Ammon's horn (tissue), 1 donor: Measurements from ENCODE around the gene TGOLN2.
"Not testable (repeated sequence)": the region's sequence is repeated elsewhere in the genome, so short reads cannot be mapped to it uniquely, and the experiment has no call there.

Source experiments
- DNase-seq: peaks from one replicate; pipeline ENCODE4 v3.0.0-alpha.2; 2016; ENCODE audit warnings: low spot score

TGOLN2 gene

GRCh38 chr2:85327822-85328617 is at the start of gene TGOLN2:
TGOLN2 (minus strand) TSS chr2:85327989; CDS start chr2:85327962, 27 bp downstream.
- DNase-seq = peak; percentile 94

GRCh38 chr2:85377083-85377482 is 49.3 kb upstream of the TGOLN2 start:
- DNase-seq = no peak

GRCh38 chr2:85376291-85377065 is 48.7 kb upstream of the TGOLN2 start:
- no peak for DNase-seq

GRCh38 chr2:85371045-85371444 is 43.3 kb upstream of the TGOLN2 start:
- no peak for DNase-seq

GRCh38 chr2:85369500-85369899 is 41.7 kb upstream of the TGOLN2 start:
- no peak for DNase-seq

- no peak for DNase-seq
These were observed 41.1 kb upstream of the TGOLN2 start for GRCh38 chr2:85368921-85369320.

GRCh38 chr2:85367180-85367579 is 39.4 kb upstream of the TGOLN2 start:
- no peak for DNase-seq

- DNase-seq = not testable (repeated sequence)
These were observed 35.0 kb upstream of the TGOLN2 start for GRCh38 chr2:85362653-85363387.

GRCh38 chr2:85357736-85358135 is 29.9 kb upstream of the TGOLN2 start:
- DNase-seq = no peak

- no peak for DNase-seq
These were observed 28.4 kb upstream of the TGOLN2 start for GRCh38 chr2:85356186-85356585.

GRCh38 chr2:85355521-85355920 is 27.7 kb upstream of the TGOLN2 start:
- no peak for DNase-seq

- DNase-seq = no peak
These were observed 27.3 kb upstream of the TGOLN2 start for GRCh38 chr2:85355073-85355410.

GRCh38 chr2:85354286-85355072 is 26.7 kb upstream of the TGOLN2 start, which contains the start of the genes ELMOD3 and RETSAT:
ELMOD3 (plus strand) TSS chr2:85354769; CDS start chr2:85357199, 2,430 bp downstream.
RETSAT (minus strand) TSS chr2:85354528; CDS start chr2:85354507, 21 bp downstream.
- peak; percentile 98 for DNase-seq

- no peak for DNase-seq
These were observed 26.1 kb upstream of the TGOLN2 start for GRCh38 chr2:85353876-85354285.

GRCh38 chr2:85347599-85347998 is 19.8 kb upstream of the TGOLN2 start:
- no peak for DNase-seq

GRCh38 chr2:85344356-85344954 is 16.7 kb upstream of the TGOLN2 start:
- no peak for DNase-seq

GRCh38 chr2:85343207-85343895 is 15.6 kb upstream of the TGOLN2 start:
- DNase-seq = not testable (repeated sequence)

- DNase-seq = no peak
These were observed 14.4 kb upstream of the TGOLN2 start for GRCh38 chr2:85342156-85342555.

GRCh38 chr2:85341269-85342029 is 13.7 kb upstream of the TGOLN2 start:
- no peak for DNase-seq
